GM20431 (cell line): Measurements from ENCODE around the gene LYRM4.

Experiments
- in situ Hi-C: fragments of 300-500 bp; cut with MseI, MboI; formaldehyde crosslinking; loops from one replicate; pipeline ENCODE4 v1.15.0; 2020; ENCODE audit warnings: low sequenced_read_pairs; ENCODE audit not compliant: unreplicated experiment

LYRM4 gene

DNA sequence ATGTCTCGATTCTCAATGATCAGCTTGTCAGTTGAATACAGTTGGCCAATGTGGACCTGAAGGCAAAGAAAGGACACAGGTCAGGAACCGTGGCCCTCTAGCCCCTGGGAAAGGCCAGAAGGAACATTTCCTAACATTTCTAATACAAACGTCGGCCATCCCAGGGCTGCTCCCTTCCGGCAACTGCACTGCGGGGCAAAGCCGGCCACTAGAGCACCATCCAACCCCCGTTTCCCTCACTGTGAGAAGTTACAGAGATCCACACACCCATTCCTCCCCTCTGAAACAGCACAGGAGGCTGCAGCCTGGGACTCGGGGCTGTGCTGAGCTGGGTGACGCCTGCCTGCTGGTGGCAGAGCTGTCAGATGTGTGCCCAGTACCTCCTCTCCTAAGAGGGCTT, 151.3 kb downstream of the LYRM4 start:
- in situ Hi-C loops, result no loop called here

DNA sequence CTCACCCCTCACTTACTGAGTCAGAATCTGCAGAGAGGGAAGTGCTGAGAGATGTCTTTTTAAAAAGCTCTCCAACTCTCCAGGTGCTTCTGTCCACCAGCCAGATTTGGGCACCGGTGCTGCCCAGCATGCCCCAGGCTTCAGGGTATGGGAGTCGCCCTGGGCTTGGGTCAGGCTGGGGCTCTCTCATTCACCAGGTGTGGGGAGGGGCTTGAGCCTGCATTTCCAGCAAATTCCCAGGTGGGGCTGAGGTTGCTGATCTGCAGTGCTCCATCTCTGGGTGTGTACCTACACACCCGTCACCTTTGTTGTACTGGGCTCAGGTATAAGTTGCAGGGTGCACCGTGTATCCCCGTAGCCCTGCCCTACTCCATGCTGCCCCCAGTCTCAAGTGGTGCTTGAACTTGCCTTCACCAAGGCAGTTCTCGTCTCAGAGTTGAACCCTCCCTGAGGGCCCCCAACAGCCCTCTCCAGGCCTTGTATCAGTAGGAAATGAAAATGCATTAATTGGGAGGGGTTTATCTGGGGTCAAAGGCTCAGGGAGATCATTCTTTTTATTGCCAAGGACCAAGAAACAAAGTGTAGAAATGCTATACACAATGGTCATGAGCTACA, 152.1 kb downstream of the LYRM4 start:
- in situ Hi-C loops, result no loop called here

GRCh38 chr6:5108068-5108467, 152.7 kb downstream of the LYRM4 start:
- in situ Hi-C loops, result no loop called here

DNA sequence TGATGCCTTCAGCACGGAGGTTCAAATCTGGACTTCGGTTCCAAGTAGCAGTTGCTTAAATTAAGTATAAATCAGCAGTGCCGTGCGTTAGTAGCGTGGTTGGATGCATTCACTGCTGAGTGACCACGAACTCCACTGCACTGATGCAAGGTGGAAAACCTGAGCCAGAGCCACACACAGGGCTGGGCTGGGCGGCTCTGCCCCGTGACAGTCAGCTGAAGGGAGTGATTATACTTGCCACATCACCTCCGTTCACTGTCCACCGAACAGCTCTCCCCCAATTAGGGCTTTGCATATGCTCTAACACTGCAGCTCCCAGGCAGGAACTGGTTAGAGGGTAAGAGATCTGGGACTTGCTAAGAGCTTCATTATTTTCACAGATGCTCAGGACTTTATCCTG, 153.4 kb downstream of the LYRM4 start:
- in situ Hi-C loops, result no loop called here

- in situ Hi-C loops, result no loop called here
Measured at GRCh38 chr6:5105146-5105545, 155.6 kb downstream of the LYRM4 start.

DNA sequence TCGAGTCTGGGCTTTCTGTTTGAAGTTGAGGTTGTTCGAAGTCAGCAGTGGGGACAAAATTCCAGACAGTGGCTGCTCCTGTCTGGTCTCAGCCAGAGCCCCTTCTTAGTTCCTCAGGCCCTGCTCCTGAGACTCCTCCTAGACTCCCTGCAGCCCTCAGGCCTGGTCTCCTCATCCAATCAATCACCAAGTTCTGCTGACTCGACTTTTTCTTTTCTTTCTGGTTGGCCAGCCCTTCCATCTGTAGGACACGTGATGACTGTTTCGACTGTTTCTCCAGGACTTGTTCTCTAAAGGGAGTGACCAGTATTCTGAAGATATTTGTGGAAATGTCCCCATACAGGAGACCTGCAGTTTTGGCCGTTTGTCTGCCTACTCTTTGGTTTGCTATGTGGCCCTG, 156.1 kb downstream of the LYRM4 start:
- in situ Hi-C loops, result no loop called here

DNA sequence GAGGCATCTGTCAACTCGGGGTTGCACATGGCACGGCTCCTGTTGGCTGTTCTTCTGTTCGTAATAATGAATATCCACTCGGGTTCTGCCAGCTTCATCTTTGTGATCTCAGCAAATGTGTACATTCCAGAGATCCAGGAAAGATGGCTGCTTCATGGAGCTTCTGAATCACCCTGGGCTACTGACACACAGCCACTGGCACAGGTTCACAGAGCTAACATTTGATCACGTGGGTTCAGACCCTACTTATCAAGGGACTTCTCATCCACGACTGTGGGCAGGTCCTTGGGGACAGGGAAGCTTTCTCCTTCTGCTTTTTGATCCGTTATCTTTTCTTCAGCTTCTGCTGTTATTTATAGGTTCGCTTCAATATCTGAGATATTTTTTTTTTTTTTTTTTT, 157.5 kb downstream of the LYRM4 start:
- in situ Hi-C loops, result no loop called here

DNA sequence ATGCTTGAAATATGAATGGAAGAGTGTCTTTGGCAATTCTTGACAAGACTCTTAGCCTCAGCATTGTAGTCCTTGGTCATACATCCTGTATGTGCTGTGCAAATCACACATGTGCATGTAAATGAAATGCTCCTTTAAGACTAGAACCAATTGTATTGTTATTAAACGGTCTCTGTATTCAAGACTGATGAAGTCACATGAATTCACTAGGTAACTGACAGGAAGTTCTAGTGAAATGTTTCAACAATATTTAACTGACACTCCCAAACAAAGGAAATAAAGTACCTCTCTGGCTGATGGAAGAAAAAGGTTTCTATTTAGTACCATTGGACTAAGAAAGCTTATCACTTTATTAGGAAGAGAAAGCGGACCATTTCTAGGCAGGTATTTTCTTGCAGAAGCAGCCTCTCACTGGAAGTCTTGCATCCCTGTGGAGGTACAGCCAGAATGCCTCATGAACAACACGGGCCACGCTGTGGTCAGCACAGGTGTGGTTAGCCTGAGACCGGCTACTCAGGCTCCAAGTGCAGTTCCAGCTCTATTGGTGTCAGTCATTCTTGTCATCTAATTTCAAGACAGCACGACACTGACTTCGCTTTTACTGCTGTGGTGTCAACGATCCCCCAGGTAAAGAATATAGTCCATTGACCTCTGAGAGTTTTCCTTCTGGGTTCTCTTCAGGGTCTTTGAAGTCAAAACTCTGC, 158.3 kb downstream of the LYRM4 start:
- in situ Hi-C loops, result no loop called here

DNA sequence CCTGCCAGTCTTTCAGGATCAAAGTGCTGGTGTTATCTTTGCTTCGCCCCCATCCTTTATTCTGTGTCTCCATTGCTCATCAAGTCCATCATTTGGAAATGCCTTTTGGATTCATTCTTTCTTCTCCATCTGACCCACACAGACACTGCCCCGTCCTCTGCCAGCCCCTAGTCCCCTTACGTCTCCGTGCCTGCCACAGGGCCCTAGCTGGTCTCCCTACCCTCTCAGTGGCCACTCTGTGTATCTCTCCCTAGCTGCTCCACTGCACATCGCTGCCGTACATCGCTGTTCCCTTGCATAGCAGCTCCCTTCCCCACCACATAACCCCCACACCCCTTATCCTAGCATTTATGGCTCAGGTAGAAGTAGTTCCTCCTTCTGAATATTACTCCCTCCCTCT, 159.9 kb downstream of the LYRM4 start:
- in situ Hi-C loops, result no loop called here

DNA sequence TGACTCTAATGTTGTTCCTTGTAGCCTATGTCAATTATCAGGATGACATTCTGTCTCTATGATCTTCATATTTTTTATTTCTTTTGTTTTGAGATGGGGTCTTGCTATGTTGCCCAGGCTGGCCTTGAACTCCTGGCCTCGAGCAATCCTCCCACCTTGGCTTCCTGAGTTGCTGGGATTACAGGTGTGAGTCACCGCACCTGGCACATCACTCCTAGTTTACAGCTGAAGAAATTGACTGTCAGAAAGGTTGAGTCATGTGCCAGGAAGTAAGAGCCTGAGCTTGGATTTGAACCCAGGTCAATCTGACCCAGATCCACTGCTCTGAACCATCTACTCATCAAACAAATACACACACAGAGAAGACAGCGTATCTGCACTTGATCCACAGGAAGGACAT, 161.2 kb downstream of the LYRM4 start:
- in situ Hi-C loops, result no loop called here

DNA sequence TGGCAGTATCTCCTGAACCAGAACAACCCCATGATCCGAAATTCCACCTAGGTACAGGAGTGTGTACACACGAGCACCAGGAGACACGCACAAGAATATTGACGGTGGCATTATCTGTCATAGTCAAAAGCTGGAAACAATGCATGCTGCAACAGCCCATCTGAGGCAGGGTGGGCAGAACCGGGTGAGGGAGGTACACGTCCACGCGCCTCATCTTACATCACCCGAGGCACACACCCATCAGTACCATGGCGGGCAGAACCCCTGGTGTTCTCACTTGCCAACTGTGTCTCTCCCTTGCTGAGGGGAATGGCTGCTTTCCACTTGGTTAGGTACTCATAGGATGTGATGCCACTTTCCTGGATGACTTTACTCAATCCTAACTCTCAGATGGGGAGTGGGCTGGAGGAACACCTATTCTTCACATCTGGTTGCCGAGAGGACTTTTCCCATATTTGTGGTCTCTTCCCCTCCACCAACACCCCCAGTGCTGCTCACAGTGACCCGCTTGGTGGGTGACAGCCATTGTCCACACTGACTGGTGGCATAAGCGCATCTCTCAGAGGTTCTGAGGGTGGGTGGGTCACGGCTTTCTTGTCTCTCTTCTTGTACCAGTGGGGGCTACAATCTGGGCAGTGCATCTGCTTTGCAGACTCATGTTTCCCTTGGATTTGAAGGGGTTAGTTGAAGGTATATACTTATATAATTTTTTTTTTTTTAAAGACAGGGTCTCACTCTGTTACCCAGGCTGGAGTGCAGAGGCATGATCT, 162.1 kb downstream of the LYRM4 start:
- in situ Hi-C loops, result no loop called here

GRCh38 chr6:5096482-5096881, 164.3 kb downstream of the LYRM4 start:
- in situ Hi-C loops, result no loop called here

GRCh38 chr6:5095236-5095635, 165.5 kb downstream of the LYRM4 start:
- in situ Hi-C loops, result no loop called here

DNA sequence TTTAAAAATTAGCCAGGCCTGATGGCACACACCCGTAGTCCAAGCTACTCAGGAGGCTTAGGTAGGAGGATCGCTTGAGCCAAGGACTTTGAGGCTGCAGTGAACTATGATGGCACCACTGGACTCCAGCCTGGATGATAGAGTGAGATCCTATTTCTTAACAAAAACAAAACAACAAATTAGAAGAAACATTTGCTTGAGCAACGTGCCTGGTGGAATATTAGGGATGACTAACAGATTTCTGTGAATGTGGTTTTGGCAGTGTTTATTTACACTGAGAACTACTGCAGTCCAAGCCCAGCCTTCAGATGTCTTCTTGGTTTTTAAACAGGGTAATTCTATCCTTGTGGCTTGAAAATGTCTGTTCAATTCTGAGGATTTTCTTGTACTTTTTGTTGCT, 166.4 kb downstream of the LYRM4 start:
- in situ Hi-C loops, result no loop called here

- in situ Hi-C loops, result no loop called here
Measured at GRCh38 chr6:5093231-5094015, 167.3 kb downstream of the LYRM4 start.

DNA sequence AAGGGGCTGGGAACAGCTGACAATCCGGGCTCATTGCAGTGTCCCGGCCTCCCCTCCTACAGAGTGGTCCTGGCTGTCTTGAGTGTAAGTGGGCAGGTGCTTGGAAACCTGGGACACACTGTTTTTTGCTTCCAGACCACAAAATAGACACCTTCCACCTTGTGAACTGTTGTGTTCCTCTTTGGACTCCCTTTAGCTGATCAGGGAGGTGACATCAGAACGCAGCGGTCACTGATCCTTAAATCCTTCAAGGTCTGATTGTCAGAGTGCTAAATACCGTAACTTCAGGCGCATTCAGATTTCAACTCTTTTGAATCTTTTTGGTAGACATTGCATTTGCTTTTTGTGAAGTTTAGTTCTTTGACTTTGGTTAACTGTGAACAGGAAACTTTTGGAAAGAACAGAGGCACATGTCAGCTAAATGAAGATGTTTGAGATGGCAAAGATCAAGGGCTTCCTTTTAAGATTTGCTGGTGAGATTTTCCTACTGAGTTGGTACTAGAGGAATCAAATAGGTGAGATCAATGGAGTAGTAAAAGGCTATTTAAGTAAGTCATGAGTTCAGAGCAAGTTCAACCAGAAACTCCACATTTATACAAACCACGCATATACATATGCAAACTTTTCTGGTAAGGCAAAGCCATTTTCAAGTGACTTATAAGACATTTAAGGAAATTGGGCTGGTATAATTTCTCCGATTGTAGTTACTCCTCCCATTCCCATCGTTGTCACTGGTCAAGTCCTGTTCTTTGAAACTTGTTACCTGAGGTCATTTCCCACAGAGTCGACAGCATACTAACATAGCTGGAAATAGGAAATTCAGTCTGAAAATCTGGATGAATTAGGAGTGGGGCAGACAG, 169.3 kb downstream of the LYRM4 start:
- in situ Hi-C loops, result no loop called here

DNA sequence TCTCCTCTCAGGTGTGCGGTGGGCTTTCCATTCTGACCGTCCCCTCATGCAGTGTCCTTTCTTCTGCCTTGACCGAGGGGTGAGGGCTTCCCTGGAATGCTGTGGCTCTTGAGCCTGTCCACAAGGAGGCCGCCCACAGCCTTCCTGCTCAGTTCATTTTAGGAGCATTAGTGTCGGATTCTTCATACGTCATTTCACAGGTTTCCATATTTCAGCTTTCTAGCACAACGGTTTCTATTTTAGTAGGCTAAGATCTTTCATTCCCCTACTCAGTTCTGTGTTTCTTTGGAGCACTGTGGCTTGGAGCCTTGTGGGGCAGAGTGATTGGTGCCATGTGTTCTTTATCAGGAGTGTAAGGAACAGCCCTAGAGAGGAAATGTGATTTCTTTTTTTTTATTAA, 170.1 kb downstream of the LYRM4 start:
- in situ Hi-C loops, result no loop called here

- in situ Hi-C loops, result no loop called here
Measured at GRCh38 chr6:5089481-5090438, 171.0 kb downstream of the LYRM4 start.

GRCh38 chr6:5088780-5089179, 172.0 kb downstream of the LYRM4 start:
- in situ Hi-C loops, result no loop called here
